ENCODE results near the gene NPDC1.
"Not testable (repeated sequence)": the region's sequence is repeated elsewhere in the genome, so short reads cannot be mapped to it uniquely, and the experiment has no call there.

NPDC1 gene

DNA sequence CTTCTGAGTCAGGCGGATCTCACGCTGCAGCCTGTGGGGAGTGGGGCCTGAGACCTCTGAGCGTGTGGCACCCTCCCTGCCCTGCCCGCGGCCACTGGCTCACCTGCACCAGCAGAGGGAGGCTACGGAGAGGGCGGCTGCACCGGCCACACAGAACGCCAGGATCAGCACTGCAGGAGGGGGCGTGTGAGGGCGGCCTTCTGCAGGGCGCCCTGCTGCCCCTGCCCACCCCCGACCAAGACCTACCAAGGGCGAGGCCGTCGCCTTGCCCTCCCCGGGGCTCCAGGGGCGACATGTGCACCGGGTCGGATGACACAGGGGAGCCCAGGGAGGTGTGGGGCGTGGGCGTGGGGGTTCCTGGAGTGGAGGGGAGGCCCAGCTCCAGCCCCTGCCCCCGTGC is 5.4 kb downstream of the NPDC1 start:
- no peak for DNase-seq (ENCODE audit: low read depth in 2 of 2)

DNA sequence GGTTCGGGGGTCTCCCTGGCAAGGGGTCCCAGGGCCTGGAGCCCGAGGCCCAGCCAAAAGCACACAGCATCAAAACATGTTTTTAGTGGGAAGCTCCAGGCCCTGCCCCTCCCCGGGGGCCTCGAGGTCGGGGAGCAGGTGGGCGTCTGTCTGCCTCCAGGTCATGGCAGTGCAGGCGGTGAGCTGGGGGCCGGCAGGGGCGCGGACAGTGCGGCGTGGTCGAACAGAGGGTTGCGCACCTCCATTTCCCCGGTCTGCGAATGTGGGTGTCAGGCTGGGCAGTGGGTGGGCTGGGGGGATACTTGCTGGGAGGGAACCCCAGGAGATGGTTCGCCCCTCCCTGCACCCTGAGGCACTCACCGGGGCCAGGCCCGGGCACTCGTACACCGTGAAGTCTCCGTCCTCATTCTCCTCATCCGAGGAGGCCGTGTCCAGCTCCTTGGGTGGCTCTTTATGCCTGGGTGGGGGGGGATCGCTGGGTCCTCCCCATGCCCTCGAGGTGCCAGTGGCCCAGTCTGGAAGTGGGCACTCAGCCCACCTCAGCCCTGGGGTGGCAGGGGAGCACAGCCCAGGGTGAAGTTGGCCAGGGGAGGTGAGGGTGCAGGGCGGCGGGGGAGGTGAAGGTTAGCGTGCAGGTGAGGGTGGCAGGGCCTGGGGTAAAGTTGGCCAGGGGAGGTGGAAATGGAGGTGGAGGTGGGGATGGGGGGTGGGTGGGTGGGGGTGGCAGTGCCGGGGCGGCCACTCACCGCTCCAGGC is 6.2 kb downstream of the NPDC1 start:
- no peak for DNase-seq (ENCODE audit: low read depth in 2 of 2)

DNA sequence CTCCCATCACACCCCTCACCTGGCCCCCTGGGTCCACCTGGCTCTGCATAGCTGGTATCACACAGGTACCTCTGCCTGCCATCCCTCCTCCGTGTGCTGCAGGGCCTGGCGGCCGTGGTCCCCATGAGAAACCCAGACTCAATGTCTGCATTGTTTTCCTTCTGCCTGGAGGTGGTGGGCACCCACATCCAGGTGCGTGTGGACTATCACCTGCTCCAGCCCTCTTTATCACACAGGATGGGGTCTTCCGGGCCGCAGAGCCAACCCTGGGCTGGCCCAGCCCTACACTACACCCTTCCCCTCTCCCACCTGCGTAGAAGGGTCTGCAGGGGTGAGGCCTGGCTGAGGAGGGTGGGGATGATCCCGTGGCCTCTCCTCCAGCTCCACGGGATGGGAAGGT is 7.1 kb downstream of the NPDC1 start:
- no peak for DNase-seq (ENCODE audit: low read depth in 2 of 2)

DNA sequence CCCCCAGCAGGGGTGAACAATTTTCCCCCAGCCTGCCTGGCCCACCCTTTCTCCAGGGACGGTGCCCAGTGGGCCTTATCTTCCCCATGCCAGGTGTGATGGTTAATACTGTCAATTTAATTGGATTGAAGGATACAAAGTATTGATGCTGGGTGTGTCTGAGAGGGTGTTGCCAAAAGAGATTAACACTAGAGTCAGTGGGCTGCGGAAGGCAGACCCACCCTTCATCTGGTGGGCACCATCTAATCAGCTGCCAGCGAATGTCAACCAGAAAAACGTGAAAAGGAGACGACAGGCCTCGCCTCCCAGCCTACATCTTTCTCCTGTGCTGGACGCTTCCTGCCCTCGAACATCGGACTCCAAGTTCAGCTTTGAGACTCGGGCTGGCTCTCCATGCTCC is 8.5 kb downstream of the NPDC1 start:
- no peak for DNase-seq (ENCODE audit: low read depth in 2 of 2)

DNA sequence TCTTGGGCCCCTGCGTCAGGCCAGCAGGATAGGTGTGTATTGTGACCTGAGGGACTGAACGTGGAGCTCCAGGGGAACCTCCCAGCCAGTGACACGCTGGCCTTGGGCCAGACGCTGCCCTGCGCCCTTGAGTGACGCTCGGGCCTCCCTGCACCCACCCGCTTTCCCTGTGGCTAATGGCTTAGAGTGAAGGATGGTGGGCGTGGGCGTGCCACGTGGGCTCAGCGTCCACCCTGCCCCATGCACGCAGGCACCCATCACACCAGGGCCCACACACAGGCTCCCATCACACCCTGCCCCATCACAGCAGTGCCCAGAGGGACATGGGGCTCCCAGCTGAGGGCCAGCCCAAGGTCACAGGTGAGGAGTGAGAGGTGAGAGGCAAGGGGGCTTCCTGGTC is 8.9 kb downstream of the NPDC1 start:
- no peak for DNase-seq (ENCODE audit: low read depth in 2 of 2)

DNA sequence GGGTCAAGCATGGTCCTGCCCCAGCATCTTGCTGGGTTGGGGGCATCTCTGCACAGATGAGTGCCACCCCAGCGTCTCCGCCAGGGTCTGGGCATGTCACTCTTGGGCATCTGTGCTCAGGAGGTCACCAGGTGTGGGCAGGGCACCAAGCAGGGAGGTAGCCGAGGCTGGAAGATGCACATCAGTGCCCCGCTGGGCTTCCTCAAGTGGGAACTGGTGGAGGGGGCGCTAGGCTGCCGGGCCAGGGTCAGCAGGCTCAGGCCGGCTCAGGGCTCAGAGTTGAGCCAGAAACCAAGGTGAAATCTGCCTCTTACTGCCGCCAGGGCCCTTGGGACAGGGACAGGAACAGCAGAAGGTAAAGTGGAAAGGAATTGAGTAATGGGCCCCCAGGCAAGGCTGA is 10.0 kb downstream of the NPDC1 start:
- no peak for DNase-seq (ENCODE audit: low read depth in 2 of 2)

DNA sequence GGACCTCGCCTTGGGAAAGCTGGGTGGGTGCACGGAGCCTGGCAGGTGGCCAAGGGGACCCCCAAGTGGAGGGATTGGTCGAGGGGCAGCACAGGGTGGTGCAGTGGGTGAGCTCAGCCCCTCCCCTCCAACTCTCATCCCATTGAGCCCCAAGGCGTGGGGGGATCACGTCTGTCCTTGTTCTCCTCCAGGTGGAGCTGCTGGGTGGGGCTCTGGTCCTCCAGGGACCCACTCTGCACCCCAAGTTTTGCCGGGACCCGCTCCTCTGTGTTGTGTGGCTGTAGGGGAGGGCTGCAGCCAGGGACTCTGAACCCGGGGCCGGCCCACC is 10.5 kb downstream of the NPDC1 start:
- DNase-seq (ENCODE audit: low read depth in 2 of 2): no peak

DNA sequence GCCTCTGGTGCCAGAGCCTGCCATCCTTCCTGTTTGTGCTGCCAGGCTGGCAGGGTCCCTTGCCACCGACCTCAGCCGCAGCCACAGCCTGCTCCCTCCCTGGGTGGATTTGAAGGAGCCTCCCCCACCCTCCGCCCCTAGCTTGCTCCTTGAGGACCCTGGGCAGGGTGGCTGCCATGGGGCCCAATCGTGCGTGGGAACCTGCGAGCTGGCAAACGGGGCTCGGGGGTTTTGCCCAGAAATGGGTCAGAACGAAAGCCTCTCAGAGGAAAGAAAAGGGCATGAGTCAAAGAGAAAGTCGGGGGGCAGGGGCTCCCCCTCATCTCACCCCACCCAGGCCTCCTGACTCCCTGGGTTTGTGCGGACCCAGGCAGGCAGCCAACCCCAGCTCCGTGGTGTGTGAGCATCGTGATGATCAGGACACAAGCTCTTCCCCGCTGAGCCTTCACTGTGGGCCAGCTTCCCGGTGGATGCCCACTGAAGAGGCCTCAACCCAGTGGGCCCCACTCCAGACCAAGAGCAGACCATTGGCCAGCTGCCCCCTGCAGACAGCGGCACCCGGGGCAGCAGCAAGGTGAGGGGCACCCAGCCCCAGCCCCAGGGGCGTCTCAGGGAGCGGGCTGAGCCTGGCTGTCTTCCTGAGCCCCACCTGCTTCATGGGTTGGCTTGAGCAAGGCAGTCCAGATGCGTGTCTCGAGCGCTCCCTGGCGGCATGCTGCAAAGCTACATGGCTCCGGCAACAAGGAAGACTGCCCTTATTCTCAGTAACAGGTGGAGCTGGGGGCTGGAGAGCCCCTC is 11.1 kb downstream of the NPDC1 start:
- peak; percentile 83 to 89 for DNase-seq (ENCODE audit: low read depth in 2 of 2)

DNA sequence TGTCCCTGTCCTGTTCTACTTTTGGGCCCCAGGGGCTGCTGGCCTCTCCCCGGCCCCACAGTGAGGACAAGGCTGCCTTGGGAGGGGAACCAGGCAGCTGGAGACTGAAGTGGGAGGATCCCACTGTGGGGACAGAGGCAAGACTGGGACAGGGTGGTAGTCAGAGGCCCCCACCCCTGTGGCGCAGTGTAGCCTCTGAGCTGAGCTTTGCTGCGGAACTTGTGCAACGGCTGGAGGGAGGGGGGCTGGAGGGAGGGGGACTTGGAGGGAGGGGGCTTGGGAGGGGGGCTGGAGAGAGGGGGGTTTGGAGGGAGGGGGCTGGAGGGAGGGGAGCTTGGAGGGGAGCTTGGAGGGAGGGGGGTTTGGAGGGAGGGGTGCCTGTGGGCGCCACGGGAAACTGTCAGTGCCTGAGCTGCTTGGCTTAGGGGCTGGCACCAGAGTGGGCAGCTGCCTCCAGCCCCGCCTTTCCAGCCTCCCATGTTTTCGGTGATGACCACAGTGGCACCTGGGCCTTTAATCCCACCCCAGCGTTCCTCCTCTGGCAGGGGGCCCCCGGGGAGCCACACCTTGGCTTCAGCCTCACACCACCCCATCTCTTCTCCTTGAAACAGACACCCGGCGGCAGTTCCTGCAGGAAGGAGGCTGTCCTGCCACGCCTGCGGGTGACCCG is 11.8 kb downstream of the NPDC1 start:
- no peak for DNase-seq (ENCODE audit: low read depth in 2 of 2)

DNA sequence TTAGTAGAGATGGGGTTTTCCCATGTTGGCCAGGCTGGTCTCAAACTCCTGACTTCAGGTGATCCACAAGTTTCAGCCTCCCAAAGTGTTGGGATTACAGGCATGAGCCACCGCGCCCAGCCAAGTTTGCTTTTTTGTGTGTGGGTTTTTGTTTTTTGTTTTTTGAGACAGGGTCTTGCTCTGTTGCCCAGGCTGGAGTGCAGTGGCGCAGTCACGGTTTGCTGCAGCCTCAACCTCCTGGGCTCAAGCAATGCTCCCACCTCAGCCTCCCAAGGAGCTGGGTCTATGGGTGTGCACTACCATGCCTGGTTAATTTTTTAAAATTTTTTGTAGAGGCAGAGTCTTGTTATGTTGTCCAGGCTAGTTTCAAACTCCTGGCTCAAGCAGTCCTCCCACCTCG is 12.5 kb downstream of the NPDC1 start:
- not testable (repeated sequence) for DNase-seq (ENCODE audit: low read depth in 2 of 2)

DNA sequence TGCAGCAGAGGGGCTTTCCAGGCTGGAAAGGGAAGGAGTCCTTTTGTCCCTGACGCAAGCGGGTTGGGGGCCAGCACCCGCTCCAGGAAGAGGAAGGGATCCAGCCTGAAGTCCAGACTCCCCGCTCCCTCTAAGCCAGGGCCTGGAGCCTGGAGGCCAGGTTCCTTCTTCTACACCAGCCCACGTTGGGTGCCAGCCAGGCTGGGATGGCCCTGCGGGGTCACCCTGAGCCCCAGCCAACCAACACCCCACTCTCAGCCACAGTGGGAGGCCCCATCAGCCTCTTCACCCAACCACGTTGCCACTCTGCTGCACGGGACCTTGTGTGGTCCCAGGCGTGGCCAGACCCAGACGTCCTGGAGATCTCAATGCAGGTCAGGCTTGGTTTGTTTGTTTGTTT is 13.1 kb downstream of the NPDC1 start:
- DNase-seq (ENCODE audit: low read depth in 2 of 2): no peak

DNA sequence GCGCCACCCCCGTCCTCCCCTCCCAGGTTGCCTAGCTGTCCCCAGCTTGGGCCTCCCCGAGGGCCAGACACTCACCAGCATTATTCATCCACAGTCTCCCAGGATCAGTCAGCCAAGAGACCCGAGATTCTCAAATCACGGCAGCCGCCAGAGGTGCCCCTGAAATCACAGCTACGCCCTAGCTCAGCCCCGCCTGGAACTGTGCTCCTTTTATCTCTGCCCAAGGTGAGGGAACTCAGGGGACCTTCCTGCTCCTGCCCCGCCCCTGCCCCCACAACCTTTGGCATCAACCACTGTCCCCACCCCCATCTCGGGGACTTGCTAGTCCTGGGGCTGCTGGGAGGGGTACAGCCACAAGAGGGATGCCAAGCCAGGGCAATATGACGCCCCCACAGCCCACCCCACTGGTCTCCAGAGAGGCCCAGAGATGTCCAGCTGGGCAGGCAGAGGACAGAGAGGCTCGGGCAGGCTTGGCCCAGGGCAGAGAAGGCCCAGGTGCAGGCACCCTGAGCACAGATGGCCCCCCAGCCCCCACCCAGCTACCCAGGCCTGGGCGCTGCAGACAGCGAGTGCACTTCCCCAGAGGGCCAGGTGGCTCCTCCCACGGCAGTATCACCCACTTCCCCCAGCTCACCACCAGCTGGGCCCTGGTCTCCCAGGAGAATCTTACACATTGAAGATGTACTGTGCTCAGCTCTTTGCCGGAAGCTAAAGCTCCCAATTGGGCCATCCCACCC is 13.9 kb downstream of the NPDC1 start, which contains the start of gene FUT7:
Gene FUT7 (minus strand): TSS at position 185 of the 737 bp plus-strand sequence. CDS start 97 bp downstream, at position 88.
- DNase-seq (ENCODE audit: low read depth in 2 of 2): no peak

DNA sequence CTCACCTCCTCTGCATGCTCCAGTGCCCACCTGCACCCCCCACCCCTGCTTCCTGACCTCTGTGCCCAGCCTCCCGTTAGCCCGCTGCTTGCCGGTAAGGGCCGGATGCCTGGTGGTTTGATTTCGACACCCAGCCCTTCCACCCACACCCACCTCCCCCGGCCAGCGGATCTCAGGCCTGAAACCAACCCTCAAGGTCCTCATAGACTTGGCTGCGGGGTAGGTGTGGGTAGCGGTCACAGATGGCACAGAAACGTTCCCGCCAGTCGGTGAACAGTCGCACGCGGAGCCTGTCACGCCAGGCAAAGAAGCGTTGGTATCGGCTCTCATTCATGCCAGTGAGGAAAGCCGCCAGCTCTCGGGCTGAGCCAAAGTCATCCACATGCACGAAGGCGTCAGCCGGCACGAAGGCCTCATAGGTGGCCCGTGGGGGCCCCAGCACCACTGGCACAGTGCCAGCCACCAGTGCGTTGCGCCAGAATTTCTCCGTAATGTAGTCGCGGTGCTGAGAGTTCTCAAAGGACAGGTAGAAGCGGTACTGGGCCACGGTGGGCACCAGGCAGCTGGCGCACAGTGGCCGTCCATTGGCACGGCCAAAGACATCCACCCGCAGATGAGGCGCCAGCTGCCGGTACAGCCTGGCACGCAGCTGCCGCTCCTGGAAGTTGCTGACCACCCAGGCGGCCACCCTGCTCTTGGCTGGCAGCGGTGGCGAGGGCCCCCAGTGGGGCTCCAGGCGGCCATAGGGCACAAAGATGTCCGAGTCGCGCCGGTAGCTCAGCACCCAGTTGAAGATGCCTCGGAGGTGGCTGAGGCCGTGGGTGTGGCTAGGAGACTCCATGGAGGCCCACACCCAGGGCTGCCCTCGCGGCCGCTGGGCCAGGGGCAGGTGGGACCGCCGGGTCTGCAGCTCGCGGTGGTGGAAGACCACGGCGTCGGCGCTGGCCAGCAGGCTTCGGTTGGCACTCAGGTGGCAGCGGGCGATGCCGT is 15.1 kb downstream of the NPDC1 start:
- no peak for DNase-seq (ENCODE audit: low read depth in 2 of 2)

DNA sequence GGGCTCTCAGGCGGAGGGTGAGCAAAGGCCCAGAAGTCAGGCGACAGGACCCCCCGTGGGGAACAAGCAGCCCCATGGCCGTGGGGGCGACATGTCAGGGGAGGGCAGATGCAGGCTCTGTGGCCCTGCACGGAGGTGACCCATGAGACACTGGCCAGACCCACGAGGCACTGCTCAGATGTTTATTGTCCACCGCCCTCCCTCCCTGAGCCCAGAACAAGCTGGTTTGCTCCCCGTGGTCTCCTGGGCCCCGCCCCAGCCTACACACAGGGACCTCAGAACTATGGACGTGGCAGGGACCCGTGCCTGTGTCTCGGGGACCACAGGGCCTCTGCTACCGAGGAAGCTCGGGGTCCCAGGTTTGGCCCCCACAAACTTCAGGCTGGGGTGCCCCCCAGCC is 16.0 kb downstream of the NPDC1 start:
- DNase-seq (ENCODE audit: low read depth in 2 of 2): no peak

DNA sequence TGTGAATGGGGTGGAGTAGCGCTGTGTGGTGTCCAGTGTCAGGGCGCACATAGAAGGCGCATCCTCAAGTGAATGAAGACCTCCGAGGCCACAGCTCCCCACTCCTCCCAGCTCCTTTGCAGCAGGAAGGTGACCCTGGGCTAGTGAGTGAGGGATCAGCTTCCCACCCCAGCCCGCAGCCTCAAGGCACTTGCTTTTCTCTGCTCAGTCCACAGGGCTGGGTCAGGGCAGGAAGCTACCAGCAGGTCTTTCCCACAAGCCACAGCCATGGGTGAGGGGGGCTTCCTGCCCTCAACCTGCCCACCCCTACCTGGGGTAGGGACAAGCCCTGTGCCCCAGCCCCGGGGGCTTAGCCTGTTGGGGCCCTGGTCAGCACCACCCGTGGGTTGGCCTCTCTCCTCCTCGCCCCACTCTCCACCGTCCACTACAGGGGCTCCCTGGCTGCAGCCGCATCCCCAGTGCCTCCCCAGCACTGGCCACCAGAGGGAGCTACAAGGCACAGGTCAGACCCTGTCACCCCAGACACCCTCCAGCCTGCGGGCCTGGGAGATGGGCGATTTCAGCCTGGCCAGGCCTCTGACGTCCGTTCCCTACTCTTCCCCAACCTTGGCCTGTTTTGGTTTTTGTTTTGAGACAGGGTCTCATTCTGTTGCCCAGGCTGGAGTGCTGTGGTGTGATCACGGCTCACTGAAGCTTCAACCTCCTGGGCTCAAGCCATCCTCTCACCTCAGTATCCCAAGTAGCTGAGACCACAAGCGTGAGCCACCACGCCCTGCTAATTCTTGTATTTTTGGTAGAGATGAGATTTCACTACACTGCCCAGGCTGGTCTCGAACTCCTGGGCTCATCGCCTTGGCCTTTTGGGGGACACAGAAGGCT is 16.7 kb downstream of the NPDC1 start:
- DNase-seq (ENCODE audit: low read depth in 2 of 2): peak; percentile 63 to 74

DNA sequence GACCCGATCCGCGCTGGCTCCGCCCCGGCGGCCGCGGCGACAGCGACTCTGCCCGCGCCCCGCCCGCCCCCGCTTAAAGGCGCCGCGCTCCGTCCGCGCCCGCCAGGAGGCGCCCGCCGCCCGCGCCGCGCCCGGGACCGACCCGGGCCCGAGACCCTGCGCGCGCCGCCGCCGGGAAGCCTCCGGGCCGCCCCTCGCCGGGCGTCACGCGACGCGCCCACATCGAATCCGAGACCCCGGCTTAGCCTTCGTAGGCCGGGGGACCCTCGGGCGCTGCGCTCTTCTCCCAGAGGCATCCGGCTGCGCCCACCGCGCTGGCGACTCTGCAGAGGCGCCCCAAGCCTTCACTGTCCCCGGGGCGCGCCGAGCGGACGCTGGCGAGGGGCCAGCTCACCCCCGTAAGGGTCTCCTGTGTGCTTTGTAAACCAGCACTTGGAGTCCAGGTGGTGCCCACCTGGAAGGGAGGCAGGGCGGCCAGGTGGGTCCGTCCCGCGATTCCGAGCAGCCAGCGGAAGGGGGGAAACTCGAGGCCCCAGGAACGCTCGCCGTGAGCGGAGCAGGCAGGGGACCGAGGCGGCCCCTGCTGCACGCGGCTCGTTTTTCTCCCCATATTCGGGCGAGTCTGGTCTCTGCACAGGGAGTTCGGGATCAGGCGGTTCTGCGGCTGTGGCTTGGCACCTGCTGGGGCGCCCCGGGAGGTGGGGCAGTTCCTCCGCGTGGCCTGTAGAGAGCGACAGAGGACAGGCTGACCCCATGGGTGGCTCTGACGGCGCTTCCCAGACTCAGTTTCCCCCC is 17.5 kb downstream of the NPDC1 start:
- DNase-seq (ENCODE audit: low read depth in 2 of 2): peak; percentile 41 to 55

DNA sequence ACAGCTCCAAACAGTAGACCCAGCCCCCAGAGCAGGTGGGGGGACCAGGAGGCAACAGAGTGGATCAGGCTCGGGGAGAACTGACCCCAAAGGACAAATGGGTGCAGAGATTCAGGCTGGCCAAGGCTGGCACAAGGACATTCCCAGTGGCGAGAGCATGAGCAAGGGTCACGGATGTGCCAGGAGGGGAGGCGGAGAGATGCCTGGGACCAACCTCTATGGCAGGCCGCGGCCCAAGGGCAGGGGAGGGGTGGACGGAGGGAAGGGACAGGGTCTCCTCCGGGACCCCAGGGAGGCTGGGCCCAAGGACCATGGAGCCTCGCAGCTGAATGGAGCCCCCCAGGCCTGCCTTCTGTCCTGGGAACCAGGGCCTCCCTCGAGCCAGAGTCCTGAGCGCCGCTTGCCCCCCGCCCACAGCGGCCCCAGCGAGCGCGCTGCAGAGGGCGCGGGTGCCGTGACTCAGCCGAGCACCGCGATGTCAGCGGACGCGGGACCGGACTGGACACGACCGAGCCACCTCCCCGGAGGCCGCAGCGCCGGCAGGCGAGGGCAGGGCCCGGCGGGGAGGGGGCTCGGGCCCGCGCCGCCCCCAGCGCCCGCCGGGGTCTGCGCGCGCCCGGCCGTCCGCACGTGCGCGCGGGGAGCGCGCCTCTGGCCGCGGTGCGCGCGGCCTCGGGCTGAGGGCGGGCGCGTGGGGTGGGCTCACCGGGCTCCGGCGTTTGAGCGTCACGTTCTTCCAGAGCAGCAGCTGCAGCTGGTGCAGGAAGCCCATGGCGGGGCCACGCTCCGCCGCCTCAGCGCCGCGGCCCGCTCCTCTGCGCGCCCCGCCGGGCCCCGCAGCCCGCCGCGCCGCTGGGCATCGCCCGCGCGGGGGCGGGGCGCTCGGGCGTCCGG is 18.4 kb downstream of the NPDC1 start, which contains the start of gene ABCA2:
Gene ABCA2 (minus strand): TSS at position 869 of the 894 bp plus-strand sequence. CDS start 97 bp downstream, at position 772.
- DNase-seq (ENCODE audit: low read depth in 2 of 2): no peak

DNA sequence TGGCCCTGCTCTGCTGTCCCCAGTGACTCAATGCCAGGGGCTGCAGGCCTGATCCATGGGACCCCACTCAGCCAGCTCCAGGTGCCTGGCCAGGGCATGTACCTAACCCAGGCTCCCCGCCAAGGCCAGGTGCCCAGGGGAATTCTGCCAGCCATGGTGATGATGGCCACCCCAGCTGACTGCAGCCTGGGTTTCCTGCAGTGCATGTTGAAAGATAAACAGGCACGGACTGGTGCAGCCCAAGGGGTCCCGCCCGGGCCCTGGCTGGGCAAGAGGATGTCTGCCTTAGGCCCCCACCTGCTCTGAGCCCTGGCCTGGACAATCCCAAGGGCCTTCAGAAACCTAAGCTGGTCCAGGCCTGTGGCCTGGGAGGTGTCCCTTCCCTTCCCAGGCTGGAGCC is 19.1 kb downstream of the NPDC1 start:
- DNase-seq (ENCODE audit: low read depth in 2 of 2): no peak
